ENCODE measurements around the gene ATRNL1.
"Not testable (repeated sequence)": the region's sequence is repeated elsewhere in the genome, so short reads cannot be mapped to it uniquely, and the experiment has no call there.

DNA sequence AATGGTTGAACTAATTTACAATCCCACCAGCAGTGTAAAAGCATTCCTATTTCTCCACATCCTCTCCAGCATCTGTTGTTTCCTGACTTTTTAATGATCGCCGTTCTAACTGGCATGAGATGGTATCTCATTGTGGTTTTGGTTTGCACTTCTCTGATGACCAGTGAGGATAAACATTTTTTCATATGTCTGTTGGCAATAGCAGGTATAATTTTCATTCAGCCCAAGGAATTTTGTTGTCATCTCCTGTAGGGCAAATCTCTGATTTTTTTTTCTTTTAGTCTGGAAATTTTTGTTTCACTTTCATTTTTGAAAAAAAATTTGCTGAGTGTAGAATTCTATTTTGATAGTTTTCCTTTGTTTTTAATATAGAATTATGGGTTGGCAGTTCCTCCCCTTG, 114.1 kb downstream of the ATRNL1 start:
- TF ChIP-seq, protein P1, sequence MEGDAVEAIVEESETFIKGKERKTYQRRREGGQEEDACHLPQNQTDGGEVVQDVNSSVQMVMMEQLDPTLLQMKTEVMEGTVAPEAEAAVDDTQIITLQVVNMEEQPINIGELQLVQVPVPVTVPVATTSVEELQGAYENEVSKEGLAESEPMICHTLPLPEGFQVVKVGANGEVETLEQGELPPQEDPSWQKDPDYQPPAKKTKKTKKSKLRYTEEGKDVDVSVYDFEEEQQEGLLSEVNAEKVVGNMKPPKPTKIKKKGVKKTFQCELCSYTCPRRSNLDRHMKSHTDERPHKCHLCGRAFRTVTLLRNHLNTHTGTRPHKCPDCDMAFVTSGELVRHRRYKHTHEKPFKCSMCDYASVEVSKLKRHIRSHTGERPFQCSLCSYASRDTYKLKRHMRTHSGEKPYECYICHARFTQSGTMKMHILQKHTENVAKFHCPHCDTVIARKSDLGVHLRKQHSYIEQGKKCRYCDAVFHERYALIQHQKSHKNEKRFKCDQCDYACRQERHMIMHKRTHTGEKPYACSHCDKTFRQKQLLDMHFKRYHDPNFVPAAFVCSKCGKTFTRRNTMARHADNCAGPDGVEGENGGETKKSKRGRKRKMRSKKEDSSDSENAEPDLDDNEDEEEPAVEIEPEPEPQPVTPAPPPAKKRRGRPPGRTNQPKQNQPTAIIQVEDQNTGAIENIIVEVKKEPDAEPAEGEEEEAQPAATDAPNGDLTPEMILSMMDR (conservative IDR thresholded peaks at IDR 0.05; ENCODE audit: low read depth, low read length) = not testable (repeated sequence)
- TF ChIP-seq EZH2 (IDR thresholded peaks at IDR 0.05; ENCODE audit: low read length, unreplicated experiment) = not testable (repeated sequence)
